Small intestine (tissue), 7 donors: ENCODE data around the gene BBX. TPM values are rescaled to one million over a fixed set of nuclear protein-coding genes. Genes with fewer than 3 reads are reported as not detected.

Experiments used
- DNase-seq, 2 donors: peaks; one replicate each; pipeline versions ENCODE4 v3.0.0 to v3.0.0-alpha.2; 2013
- FAIRE-seq: peaks from 2 replicates; lab custom pipeline; 2012; peaks lifted over from hg19 to GRCh38; lab: Jason Lieb, UNC
- H3K27ac ChIP-seq, 3 donors: one replicate each; pipeline ENCODE4 v1.5.1; 2013; ENCODE audit warnings: low read length in 2 of 3, mild to moderate bottlenecking in 2 of 3, control low read depth in 1 of 3, inconsistent platforms in 1 of 3, low read depth in 1 of 3, moderate library complexity in 1 of 3
- H3K27me3 ChIP-seq, 3 donors: one replicate each; pipeline ENCODE4 v1.6.1; 2013; ENCODE audit warnings: low read length in 3 of 3, inconsistent platforms in 1 of 3; ENCODE audit not compliant: control insufficient read depth in 3 of 3, insufficient read depth in 3 of 3
- H3K36me3 ChIP-seq, 3 donors: one replicate each; pipeline ENCODE4 v1.6.1; 2013; ENCODE audit warnings: low read length in 3 of 3, inconsistent platforms in 1 of 3, low read depth in 1 of 3, mild to moderate bottlenecking in 1 of 3, moderate library complexity in 1 of 3; ENCODE audit not compliant: control insufficient read depth in 3 of 3, insufficient read depth in 2 of 3
- H3K4me1 ChIP-seq, 3 donors: one replicate each; pipeline ENCODE4 v1.6.1; 2013; ENCODE audit warnings: low read length in 2 of 3, inconsistent platforms in 1 of 3, low read depth in 1 of 3, mild to moderate bottlenecking in 1 of 3, moderate library complexity in 1 of 3; ENCODE audit not compliant: control insufficient read depth in 3 of 3, insufficient read depth in 2 of 3
- H3K4me3 ChIP-seq, 3 donors: one replicate each; pipeline ENCODE4 v1.5.1; 2013; ENCODE audit warnings: low read length in 3 of 3, control low read depth in 1 of 3, inconsistent platforms in 1 of 3, low read depth in 1 of 3, mild to moderate bottlenecking in 1 of 3, moderate library complexity in 1 of 3
- H3K9me3 ChIP-seq, 2 donors: one replicate each; pipeline ENCODE4 v1.6.1; 2013; ENCODE audit warnings: low read depth in 1 of 2, low read length in 1 of 2; ENCODE audit not compliant: control insufficient read depth in 2 of 2, insufficient read depth in 1 of 2
- WGBS, 3 donors: extraction: QIAGEN DNeasy Blood & Tissue Kit; methylation state at CpG; one replicate each; pipeline ENCODE4 v1.1.7; 2013; 5-methylcytosine and 5-hydroxymethylcytosine counted together
- polyA plus RNA-seq, 4 donors: library from polyadenylated mRNA; stranded (reverse) in 3 of 4; unstranded in 1 of 4; fragments of 200-250 nt in 3 of 4; fragments of 120-200 nt in 1 of 4; gene quantifications; one replicate each; pipeline versions ENCODE4 v1.2.1 to v1.2.3, GENCODE V29; 2013
- donor health status: healthy with polysubstance abuse.
- donor health status: control.
- donor health status: control.
- donor health status: Bipolar disorder and iron deficiency.
- donor health status: healthy.

BBX gene
- polyA plus RNA-seq, 4 donors: 3.5 to 33.6 (median 6.3) TPM

GRCh38 chr3:107594870-107595269 lies 72.1 kb downstream of the BBX start:
- Histone ChIP-seq H3K9me3 (no peaks in the 10 kb centered on the region), H3K27ac (no peak overlapping the region), H3K27me3 (no peaks in the 10 kb centered on the region), H3K36me3 (peaks cover 0 to 3% (median 0%) of the 10 kb centered on the region in 3 donors), H3K4me1 (peaks cover 2 to 6% (median 5%) of the 10 kb centered on the region in 3 donors), H3K4me3 (no peak overlapping the region)
- 72 to 83% (median 74%) methylated on average over 3 of the region's 3 CpGs for WGBS, 3 donors
- FAIRE-seq (no peak), DNase-seq (no peak)

- DNase-seq (no peak), FAIRE-seq (no peak)
- H3K36me3 ChIP-seq: no peaks in the 10 kb centered on the region
- H3K9me3 ChIP-seq: no peaks in the 10 kb centered on the region
- 49 to 70% (median 60%) methylated on average over 3 of the region's 3 CpGs for WGBS, 3 donors
- no peak overlapping the region for H3K27ac ChIP-seq
- H3K27me3 ChIP-seq: no peaks in the 10 kb centered on the region
- peaks cover 2 to 6% (median 5%) of the 10 kb centered on the region in 3 donors for H3K4me1 ChIP-seq
- no peak overlapping the region for H3K4me3 ChIP-seq
Observed at GRCh38 chr3:107596639-107597038, 73.9 kb downstream of the BBX start.

GRCh38 chr3:107598926-107599771 lies 76.4 kb downstream of the BBX start:
- peak; percentile 78 to 81 for DNase-seq

GRCh38 chr3:107599772-107600145 lies 77.0 kb downstream of the BBX start:
- FAIRE-seq (no peak), DNase-seq (no peak)
- Histone ChIP-seq H3K27me3 (no peaks in the 10 kb centered on the region), H3K4me3 (peak overlapping the region in 2 of 3 donors; percentile 21 to 45), H3K27ac (peak overlapping the region in 2 of 3 donors; percentile 66 to 73), H3K4me1 (peaks cover 2 to 6% (median 5%) of the 10 kb centered on the region in 3 donors), H3K36me3 (no peaks in the 10 kb centered on the region), H3K9me3 (no peaks in the 10 kb centered on the region)
- WGBS, 3 donors: 1 to 15% (median 7%) methylated on average over 3 of the region's 3 CpGs

More at GRCh38 chr3:107598926-107599771, 76.4 kb downstream of the BBX start:
- 3 to 6% (median 4%) methylated on average over 12 of the region's 12 CpGs for WGBS, 3 donors
- H3K36me3 ChIP-seq: no peaks in the 10 kb centered on the region
- H3K27ac ChIP-seq: peak overlapping the region; percentile 14 to 73 (median 66)
- peaks cover 2 to 6% (median 5%) of the 10 kb centered on the region in 3 donors for H3K4me1 ChIP-seq
- H3K9me3 ChIP-seq: no peaks in the 10 kb centered on the region
- no peak for FAIRE-seq
- H3K4me3 ChIP-seq: peak overlapping the region in 2 of 3 donors; percentile 21 to 45
- no peaks in the 10 kb centered on the region for H3K27me3 ChIP-seq

GRCh38 chr3:107600780-107601179 lies 78.0 kb downstream of the BBX start:
- no peak overlapping the region for H3K4me3 ChIP-seq
- no peaks in the 10 kb centered on the region for H3K27me3 ChIP-seq
- FAIRE-seq (no peak), DNase-seq (no peak)
- no peaks in the 10 kb centered on the region for H3K36me3 ChIP-seq
- peaks cover 2 to 6% (median 5%) of the 10 kb centered on the region in 3 donors for H3K4me1 ChIP-seq
- H3K27ac ChIP-seq: no peak overlapping the region
- WGBS, 3 donors: 88 to 100% (median 88%) methylated on average over 1 of the region's 1 CpG
- no peaks in the 10 kb centered on the region for H3K9me3 ChIP-seq

GRCh38 chr3:107604057-107604822 lies 81.5 kb downstream of the BBX start:
- FAIRE-seq (no peak), DNase-seq (no peak)
- WGBS, 3 donors: 83 to 95% (median 93%) methylated on average over 7 of the region's 7 CpGs
- no peaks in the 10 kb centered on the region for H3K27me3 ChIP-seq
- H3K27ac ChIP-seq: no peak overlapping the region
- no peak overlapping the region for H3K4me3 ChIP-seq
- peaks cover 0 to 2% of the 10 kb centered on the region in 2 donors for H3K9me3 ChIP-seq
- H3K4me1 ChIP-seq: no peaks in the 10 kb centered on the region
- H3K36me3 ChIP-seq: no peaks in the 10 kb centered on the region

- no peak overlapping the region for H3K27ac ChIP-seq
- no peak for DNase-seq
- H3K36me3 ChIP-seq: peaks cover 0 to 8% (median 0%) of the 10 kb centered on the region in 3 donors
- H3K27me3 ChIP-seq: no peaks in the 10 kb centered on the region
- no peak overlapping the region for H3K4me3 ChIP-seq
- H3K4me1 ChIP-seq: no peaks in the 10 kb centered on the region
- FAIRE-seq: no peak
- WGBS, 3 donors: 37 to 89% (median 80%) methylated on average over 1 of the region's 1 CpG
- peaks cover 0 to 11% of the 10 kb centered on the region in 2 donors for H3K9me3 ChIP-seq
Observed at GRCh38 chr3:107611775-107612469, 89.2 kb downstream of the BBX start.

- H3K9me3 ChIP-seq: peaks cover 0 to 9% of the 10 kb centered on the region in 2 donors
- no peak overlapping the region for H3K27ac ChIP-seq
- FAIRE-seq (no peak), DNase-seq (no peak)
- H3K4me1 ChIP-seq: no peaks in the 10 kb centered on the region
- H3K27me3 ChIP-seq: no peaks in the 10 kb centered on the region
- peaks cover 0 to 8% (median 0%) of the 10 kb centered on the region in 3 donors for H3K36me3 ChIP-seq
- H3K4me3 ChIP-seq: no peak overlapping the region
- 97 to 100% (median 100%) methylated on average over 2 of the region's 2 CpGs for WGBS, 3 donors
Observed at GRCh38 chr3:107612664-107613084, 89.9 kb downstream of the BBX start.
